SIG-M5 treated with dmso at 0.1 percent for 504 hours (cell line): ENCODE measurements around the gene ITIH5.

Source experiments
- DNase-seq: peaks from one replicate; lab custom pipeline; 2025; ENCODE audit not compliant: unreplicated experiment; lab: John Stamatoyannopoulos, UW

ITIH5 gene

DNA sequence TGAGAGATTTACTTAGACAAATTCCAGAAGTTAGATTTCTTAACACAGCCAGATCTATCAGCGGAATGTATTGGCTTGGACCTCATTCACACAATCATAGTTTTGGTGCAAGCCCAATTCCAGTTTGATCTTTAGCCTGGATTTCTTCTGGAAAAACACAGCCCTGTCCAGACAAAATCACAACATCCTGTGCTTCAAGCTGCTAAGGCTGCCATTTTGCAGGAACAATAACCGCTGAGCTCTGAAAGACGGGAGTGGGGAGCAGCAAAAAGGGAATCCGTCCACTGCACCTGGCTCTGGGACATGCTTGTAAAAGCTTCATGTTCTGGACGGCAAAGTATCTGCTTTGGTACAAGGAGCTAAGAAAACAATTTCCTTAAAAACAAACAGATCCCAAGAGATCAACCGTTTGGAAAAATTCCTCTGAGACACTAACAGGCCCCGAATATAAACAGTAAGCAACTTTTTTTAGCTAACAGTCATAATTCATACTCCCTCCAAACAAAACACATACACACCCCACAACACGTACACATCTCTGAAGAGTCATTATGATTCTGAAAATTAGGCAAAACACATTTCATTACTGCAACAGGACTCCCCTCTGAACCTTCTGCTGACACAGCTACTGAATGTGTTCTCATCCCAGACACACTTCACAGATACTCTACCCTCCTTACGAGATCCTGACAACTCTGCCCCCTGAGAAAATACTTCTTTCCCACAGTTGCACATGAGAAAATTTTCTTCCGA lies 32.4 kb downstream of the ITIH5 start:
- DNase-seq: no peak

DNA sequence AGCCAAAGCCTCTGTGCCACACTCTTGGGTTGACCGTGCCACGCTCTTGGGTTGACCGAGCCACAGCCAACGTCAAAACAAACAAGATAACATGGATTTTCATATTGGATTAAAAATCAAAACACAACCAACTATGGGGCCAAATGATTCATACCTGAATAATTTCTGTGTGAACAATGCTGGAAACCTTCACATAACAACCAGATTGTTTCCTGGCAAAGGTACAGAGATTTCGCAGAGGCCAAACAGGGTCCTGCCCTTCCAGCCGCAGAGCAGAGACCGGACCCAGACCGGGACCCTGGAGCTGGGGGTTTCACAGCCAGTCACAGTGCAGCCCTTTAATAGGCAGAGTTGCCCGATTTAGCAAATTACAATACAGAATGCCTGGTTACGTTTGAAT lies 40.5 kb downstream of the ITIH5 start:
- no peak for DNase-seq

DNA sequence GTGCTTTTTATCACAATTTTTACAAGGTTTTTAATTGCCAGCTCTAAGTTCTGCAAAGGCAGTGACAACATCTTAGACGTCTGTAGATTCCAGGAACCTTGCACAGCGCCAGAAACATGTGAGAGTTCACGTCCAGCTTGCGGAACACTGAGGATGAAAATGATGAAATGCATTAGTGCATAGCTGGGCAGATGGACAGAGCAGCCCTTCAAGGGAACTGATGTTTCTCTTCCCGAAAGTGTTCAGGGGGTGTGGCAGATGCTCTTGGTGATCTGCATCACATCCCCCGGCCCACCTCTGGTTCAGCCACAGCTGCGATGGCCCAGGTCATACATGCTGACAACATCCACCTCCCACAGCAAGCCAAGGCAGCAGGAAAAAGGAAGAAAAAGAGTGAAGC lies 40.9 kb downstream of the ITIH5 start:
- DNase-seq: no peak

DNA sequence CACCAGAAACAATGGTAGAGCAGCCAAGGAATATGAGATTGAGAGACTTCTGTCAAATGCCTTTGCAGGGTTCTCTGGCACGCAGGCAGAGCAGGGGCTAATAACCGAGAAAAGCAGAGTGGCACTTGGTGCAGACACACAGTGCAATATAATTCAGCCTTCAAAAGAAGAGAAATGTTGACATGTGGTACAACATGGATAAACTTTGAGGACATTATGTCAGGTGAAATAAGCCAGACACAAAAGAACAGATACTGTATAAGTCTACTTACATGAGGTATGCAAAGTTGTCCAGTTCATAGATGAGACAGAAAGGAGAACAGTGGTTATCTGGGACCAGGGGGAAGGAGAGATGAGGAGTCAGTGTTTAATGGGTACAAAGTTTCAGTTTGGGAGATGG lies 41.8 kb downstream of the ITIH5 start:
- no peak for DNase-seq

DNA sequence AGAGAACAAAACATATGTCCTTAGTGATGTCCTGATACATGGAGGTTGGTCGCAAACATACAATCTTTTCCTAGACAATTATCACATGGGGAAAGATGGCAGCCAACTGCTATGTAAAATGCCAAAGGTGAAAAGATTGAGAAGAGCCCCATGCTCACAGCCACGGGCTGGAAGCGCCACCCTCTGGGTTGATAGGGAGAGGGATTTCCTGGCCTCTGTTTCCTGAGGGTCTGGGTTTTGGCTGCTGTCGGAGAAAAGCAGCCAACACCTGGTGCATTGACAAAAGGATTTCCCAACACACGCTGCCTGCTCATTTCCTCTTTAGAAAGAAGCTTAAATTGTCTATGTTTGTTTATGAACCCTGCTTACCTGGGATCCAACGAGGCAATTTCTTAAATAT lies 43.8 kb downstream of the ITIH5 start:
- DNase-seq: no peak

DNA sequence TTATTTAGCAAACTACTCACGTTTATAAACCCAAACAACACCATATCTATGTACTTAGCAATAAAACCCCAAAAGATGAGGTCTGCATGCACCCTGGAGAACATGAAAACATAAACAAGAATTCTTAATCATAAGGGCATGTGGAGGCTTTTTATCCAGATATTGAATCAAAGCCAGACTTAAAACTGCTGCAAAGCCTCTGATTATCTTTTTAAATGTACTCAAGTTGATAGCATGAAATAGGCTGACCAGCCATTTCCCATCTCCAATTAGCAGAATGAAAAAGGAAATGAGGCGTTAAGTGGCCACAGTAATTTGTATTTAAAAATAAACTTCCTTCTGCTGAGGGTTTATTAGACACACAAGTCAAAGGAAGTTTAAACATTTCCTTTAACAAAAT lies 48.3 kb downstream of the ITIH5 start:
- DNase-seq: no peak

DNA sequence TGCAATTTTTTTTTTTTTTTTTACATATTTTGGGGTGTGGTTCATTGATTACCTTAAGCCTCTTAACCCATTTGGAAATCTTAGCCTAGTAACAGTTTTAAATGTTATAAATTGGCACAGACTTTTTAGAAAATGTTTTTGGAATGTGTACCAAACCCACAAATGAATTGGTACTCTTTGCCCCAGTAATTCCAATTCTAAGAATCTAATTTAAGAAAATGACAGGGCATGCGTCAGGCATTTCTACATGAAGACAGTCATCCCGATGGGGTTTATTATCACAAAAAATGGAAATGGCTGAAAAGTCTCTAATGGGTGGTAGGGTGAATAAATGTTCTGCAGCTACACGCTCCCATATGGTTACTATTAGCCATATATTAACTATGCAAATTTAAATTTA lies 54.9 kb downstream of the ITIH5 start:
- DNase-seq: no peak

DNA sequence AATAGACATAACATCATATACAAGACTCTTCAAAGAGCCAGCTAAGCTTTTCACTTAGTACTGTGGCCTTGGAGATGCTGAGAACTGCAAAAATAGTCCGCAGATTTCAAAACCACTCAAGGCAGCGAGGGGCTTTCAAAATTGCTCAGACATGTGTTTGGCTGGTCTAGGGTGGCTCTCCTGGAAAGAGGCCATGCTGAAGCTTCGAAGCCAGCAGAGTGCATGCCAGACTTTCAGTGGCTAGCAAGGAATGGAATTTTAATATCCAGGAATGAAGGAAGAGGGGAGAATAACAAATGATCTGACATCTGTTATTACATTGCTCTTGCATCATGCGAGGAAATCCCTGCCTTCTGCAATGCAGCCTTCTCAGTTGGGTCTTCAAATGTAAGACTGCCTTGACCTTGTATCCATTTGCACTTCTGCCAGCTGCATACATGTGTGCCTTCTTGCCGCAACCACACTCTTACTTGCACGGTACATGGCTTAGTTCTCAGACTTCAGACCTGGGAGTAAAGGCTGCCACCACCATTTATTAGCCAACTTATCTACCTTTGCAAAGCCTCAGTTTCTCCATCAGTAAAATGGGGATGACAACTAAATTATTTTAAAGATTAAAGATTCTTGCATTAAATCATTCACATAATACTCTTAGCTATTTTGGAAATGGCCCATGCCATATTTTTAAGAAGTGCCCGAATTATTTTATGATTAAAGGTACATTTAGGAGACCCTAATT lies 55.9 kb downstream of the ITIH5 start:
- no peak for DNase-seq

DNA sequence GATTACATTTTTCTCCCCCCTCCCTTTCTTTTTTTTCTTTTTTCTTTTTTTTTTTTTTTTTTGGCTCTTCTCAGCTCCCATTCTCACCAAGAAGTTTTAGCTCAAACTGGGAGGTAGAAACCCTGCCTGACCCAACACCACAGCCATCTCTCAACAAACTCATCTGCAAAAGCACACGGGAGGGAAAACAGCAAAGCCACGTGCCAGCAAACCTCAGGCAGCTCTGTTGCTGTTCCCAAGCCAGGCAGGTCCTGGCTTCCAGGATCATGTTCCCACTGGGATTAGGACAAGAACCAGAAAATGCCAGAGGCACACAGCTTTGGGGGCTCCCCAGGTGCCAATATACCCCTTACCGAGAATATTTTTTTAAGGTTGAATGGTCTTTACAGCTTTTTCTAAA lies 56.7 kb downstream of the ITIH5 start:
- DNase-seq: no peak

DNA sequence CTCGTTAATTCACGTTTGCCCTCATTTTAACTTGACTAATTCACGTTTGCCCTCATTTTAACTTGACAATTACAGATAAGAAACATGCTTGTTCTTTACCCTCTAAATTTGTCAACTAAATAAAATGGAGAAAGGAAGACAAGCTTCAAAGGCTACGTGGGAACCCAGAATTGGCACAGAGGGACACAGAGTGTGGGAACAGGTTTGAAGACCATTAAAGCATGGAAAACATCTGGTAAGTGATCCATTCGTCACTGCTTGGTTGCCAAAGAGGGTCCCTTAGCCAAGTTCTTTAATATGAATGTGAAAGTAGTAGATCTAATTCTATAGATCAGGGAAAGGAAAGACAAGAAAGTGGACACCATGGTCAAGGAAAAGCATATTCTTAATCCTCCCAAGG lies 57.2 kb downstream of the ITIH5 start:
- no peak for DNase-seq

DNA sequence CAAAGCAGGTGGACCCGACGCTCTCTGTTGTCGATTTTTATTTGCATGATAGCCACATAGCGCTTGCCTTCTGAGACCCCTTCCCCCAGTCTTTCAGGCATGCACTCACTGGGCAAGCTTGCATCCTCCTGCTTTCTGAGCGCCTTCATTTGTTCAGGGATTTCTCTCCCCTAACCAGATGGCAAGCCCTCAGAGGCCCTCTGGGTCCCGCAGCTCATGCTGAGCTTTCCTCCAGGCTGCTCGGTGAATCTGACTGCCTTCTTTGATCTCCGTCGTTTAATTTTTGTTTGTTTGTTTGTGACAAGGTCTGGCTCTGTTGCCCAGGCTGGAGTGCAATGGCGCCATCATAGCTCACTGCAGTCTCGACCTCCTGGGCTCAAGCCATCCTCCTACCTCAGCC lies 58.8 kb downstream of the ITIH5 start:
- DNase-seq: no peak

DNA sequence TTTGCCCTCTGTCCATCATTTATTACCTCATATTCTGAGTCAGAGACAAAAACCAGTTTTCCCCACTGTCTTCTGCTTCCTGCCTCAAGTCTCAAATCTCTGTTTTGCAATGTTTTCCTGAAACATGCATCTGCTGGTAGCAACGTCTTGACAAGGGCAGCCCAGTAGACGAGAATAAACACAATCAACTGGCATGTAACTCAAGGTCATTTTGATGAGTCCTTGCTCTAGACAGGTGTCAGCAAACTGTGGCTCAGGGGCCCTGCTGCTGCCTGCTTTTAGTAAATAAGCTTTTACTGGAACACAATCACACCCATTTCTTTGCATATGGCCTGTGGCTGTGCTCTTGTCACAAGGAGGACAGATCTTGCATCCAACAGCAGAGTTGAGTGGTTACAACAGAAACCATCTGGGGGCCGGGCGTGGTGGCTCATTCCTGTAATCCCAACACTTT lies 59.8 kb downstream of the ITIH5 start:
- DNase-seq: no peak

DNA sequence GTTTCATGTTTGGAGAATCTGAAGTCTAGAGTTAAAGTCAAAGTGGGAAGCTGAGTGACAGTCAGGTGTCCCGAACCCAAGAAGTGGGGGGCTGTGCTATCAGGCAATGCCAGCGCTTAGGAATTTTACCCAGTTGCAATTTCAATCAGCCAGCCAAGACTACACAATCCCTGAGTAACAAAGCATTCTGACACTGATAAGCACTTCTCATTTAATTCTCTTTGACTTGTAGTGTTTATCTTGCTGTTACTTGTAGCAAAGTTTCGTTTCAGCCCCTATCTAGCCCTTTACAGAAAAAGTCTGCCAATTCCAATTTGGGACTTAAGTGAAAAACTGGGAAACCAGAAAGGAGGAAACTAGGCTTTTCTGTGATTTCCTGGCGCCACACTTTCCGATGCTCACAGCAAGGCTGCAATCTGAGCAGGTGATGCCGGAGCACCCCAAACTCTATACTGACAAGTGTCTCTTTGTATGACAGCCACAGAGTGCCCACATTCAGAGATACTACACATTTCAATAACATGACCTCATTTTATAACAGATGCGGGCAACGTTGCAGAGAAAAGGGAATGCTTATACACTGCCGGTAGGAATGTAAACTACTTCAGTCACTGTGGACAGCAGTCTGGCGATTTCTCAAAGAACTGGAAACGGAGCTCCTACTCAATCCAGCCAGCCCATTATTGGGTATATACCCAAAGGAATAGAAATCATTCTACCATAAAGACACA lies 61.0 kb downstream of the ITIH5 start:
- no peak for DNase-seq

DNA sequence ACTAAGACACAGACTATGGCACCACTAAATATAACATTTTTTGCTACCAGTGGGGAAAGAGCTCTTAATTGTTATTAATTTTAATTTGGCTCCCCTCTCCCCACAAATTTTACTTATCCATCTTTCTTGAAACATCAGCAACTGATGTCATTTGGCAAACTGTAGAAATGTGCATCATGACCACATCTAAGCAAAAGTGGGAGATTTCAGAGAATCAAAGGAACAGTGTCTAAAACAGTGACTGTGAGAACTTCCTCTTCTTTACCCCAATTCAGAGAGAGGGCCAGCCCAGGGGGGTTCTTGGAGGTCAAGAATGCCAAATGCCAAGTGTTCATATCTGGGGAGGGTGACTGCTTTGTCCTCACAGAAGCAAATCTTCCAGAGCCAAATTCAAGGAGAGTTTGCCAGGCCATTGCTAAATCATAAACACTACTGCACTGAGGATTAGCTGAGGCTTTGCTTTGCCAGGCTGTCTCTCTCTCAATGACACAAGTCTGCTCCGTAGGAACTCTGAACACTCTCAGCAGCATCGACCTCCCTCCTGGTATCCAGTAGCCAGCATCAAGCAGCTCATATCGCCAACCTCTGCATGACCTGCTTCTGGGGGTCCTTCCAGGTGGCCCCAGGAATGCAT lies 65.6 kb downstream of the ITIH5 start:
- no peak for DNase-seq

DNA sequence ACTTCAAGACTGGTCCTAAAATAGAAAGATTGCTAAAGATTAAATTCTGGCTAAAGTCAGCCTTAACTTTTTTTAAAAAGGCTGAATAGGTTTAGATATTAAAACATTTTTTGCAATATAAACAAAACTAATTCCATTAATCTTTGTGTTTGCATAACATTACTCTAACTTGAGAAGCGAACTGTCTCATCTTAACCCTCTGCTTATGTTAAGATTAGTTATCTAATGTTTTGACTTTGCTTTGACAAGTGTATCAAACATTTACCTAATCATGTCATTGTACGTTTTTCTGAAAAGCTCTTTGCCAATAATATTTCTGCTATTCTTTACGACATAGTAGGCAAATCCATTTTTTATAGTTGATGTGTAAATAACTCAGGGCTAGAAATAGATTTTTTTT lies 68.0 kb downstream of the ITIH5 start:
- no peak for DNase-seq

DNA sequence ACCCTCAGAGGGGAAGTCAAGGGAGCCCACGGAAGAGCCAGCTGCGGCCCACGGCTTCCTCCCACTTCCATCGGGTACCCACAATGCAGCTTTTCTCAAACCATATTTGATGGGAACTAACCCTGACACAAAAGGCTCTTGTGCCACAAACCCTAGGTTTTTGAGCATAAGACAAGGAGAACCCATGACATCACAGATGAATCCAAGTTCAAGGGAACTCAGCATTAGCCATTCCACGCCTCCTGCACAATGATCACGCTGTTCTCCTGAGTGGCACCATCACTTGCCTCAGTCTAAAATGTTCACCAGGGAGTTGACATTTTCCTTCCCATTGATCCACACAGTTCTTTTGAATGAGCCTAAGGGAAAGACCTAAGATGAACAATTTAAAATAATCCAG lies 70.4 kb downstream of the ITIH5 start:
- no peak for DNase-seq

DNA sequence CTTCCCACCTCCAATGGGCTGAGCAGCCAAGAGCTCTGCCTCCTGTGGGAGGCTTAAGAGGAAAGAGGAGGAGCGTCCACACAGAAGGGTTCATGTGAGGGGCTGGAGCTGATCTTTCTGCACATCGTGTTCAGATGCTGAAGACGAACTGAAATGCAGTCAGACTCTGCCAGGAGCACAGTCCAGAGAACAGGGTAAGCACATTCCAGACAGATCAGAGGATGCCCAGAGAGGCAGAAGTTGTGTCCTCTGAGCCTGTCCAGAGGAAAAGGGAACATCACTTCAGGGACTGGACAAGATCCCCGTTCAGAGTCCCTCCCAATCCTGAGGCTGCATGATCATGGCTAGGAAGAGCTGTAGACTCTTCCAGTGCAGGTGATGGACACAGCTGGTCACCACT lies 72.9 kb downstream of the ITIH5 start:
- no peak for DNase-seq

DNA sequence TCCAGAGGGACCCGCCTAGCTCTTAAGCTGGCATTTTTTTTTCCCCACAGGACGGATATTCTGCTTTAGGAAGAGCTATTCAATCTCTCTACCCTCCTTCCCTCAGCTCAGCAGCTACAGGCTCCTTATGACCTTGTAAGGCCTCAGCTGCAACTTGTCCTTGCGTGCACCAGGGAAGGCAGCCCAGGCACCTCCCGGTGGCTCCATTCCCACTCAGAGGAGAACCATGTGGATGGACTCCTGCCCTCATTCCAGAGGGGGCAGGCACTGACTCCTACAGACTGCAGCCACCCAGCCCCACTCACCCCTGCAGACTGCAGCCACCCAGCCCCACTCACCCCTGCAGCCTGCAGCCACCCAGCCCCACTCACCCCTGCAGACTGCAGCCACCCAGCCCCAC lies 73.7 kb downstream of the ITIH5 start:
- DNase-seq: no peak

DNA sequence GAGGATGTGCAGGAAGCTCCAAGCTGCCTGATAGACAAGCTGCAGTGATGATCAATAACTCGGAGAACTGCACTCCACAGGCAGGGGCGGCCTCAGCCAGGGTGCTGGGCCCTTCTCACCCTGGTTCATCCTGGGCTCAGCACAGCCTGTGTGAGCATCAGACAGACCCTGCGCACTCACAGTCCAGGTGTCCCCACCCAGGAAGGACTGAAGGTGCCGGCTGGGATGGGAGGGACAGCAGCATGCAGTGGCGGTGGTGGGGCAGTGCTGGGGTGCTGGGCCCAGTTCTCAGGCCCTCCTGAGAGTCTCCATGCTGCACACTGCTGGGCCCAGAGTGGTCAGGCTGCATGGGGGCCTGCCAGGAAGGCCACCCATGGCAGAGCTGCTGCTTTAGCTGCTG lies 74.1 kb downstream of the ITIH5 start:
- DNase-seq: no peak

DNA sequence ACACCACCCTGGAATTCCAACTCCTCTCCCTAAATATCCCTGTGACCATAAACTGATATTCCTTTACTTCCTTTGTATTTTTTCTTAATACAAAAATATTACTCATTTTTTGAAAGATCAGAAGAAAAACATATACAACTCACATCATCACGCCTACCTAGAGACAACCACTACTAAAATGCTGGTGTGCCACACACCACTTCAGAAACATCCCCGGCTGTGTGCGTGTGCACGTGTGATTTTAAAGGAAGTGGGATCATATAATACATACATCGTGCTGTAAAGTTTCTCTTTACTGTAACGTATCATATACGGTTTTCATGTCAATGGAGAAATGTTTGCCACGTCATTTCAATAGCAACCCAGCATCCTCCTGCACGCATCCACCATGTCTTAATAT lies 76.5 kb downstream of the ITIH5 start:
- DNase-seq: no peak

DNA sequence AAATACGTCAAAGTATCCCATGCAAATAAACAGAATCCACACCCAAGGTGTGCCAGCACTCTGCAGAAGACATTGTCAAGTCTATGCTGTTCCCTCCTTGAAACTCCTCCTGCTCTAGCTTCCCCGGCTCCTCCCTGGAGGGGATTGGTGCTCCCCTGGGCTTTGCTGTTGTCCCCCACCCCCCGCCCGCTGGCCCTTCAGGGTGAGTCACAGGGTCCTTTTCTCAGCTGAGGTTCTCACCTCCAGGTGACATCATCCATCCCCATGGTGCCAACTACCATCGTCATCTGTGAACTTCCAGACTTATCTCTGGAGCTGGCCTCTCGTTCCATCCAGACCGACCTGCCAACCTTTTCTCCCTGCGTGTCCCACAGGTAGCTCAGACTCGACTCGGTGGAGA lies 77.0 kb downstream of the ITIH5 start:
- DNase-seq: no peak

DNA sequence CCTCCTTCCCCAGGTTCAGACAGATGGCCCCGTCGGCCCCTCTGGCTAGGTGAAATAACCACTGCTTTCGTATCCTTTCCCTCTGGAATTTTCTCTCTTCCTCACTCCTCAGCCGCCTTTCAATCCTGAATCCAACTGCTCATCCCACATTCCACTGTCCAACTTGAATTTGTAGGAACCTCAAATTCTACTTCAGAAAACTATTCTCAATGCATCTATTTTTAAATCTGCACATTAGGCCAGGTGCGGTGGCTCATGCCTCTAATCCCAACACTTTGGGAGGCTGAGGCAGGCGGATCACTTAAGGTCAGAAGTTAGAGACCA lies 78.9 kb downstream of the ITIH5 start:
- DNase-seq: no peak
